OCI-LY1 (cell line): Measurements from ENCODE around the gene URAD.

Experiments
- H2AFZ ChIP-seq: fragments of 200-600 bp; sonication (generic), shearing (Covaris generic); 2 replicates; pipeline ENCODE4 v1.6.0; 2014; ENCODE audit warnings: antibody characterized with exemption, mild to moderate bottlenecking, low read length
- H3F3A ChIP-seq: fragments of 200-600 bp; sonication (generic), shearing (Covaris generic); 2 replicates; pipeline ENCODE4 v1.6.0; 2014; ENCODE audit warnings: mild to moderate bottlenecking, antibody characterized with exemption, low read length, moderate library complexity; ENCODE audit not compliant: insufficient read depth
- H3K27ac ChIP-seq: fragments of 200-600 bp; sonication (generic); 2 replicates; pipeline ENCODE4 v1.5.1; 2014; ENCODE audit warnings: low read length, mixed run types, mild to moderate bottlenecking, low read depth; ENCODE audit not compliant: poor library complexity, severe bottlenecking
- H3K27me3 ChIP-seq: fragments of 200-600 bp; sonication (generic); 2 replicates; pipeline ENCODE4 v1.6.0; 2014; ENCODE audit warnings: antibody characterized with exemption, mild to moderate bottlenecking, low read length, moderate library complexity; ENCODE audit not compliant: insufficient read depth
- H3K36me3 ChIP-seq: fragments of 200-600 bp; sonication (generic); 2 replicates; pipeline ENCODE4 v1.6.1; 2014; ENCODE audit warnings: mild to moderate bottlenecking, antibody characterized with exemption, low read length, moderate library complexity, mixed read lengths; ENCODE audit not compliant: insufficient read depth
- H3K4me1 ChIP-seq: fragments of 200-600 bp; sonication (generic); 2 replicates; pipeline ENCODE4 v1.5.1; 2014; ENCODE audit warnings: mild to moderate bottlenecking, low read length, moderate library complexity; ENCODE audit not compliant: insufficient read depth, severe bottlenecking
- H3K4me2 ChIP-seq: fragments of 200-600 bp; sonication (generic), shearing (Covaris generic); 2 replicates; pipeline ENCODE4 v1.6.1; 2014; ENCODE audit warnings: low read length
- H3K4me3 ChIP-seq: fragments of 200-600 bp; sonication (generic); 2 replicates; pipeline ENCODE4 v1.5.1; 2014; ENCODE audit warnings: low read length, low read depth, mild to moderate bottlenecking, mixed read lengths; ENCODE audit not compliant: poor library complexity, severe bottlenecking
- H3K79me2 ChIP-seq: fragments of 200-600 bp; shearing (Covaris generic); 2 replicates; pipeline ENCODE4 v1.6.1; 2016; ENCODE audit warnings: mixed run types, low read length, mixed read lengths; ENCODE audit not compliant: insufficient read depth
- H3K9ac ChIP-seq: fragments of 200-600 bp; sonication (generic), shearing (Covaris generic); 2 replicates; pipeline ENCODE4 v1.6.1; 2014; ENCODE audit warnings: mild to moderate bottlenecking, low read length, mixed read lengths
- H3K9me2 ChIP-seq: fragments of 200-600 bp; sonication (generic), shearing (Covaris generic); 2 replicates; pipeline ENCODE4 v1.6.1; 2014; ENCODE audit warnings: low read depth, mild to moderate bottlenecking, low read length, mixed read lengths
- H3K9me3 ChIP-seq: fragments of 200-600 bp; shearing (Covaris generic); 2 replicates; pipeline ENCODE4 v1.6.1; 2014; ENCODE audit warnings: low read length, mixed read lengths
- H4K20me1 ChIP-seq: fragments of 200-600 bp; sonication (generic), shearing (Covaris generic); 2 replicates; pipeline ENCODE4 v1.6.0; 2016; ENCODE audit warnings: mild to moderate bottlenecking, low read length; ENCODE audit not compliant: insufficient read depth
- EZH2 ChIP-seq: fragments of 200-600 bp; sonication (generic), shearing (Covaris generic); IDR thresholded peaks from 2 replicates; pipeline ENCODE4 v1.8.0; 2017; ENCODE audit warnings: borderline replicate concordance, mixed run types, mild to moderate bottlenecking, antibody characterized with exemption, low read length, moderate library complexity, mixed read lengths
- TF ChIP-seq, protein P1 (sequence below): fragments of 200-600 bp; sonication (generic), shearing (Covaris generic); IDR thresholded peaks from 2 replicates; pipeline ENCODE4 v1.5.1; 2017; ENCODE audit warnings: mild to moderate bottlenecking, antibody characterized with exemption, low read length, moderate library complexity, mixed read lengths

The URAD gene

DNA sequence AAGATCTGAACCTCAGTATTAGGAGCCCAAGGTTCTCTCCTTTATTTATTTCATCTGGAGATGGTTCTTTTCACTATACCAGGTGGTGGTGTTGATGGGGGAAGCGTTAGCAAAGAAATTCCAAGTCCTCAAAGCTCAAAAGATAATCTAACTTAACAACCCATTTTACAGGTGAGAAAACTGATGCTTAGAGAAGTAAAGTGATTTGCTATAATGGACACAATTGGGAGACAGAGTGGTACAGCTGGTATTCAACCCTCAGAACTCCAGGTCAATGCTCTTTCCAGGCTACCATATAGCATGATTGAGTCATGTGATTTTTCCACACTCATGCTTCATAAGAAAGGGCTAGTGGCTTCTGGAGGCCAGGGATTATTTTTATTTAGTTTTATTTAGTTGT is 25.0 kb upstream of the URAD start:
- Histone ChIP-seq H3K36me3 (no peaks in the 10 kb centered on the region), H4K20me1 (no peaks in the 10 kb centered on the region), H3K9ac (no peak overlapping the region), H3K4me3 (no peak overlapping the region), H3K9me3 (no peaks in the 10 kb centered on the region), H3K9me2 (no peaks in the 10 kb centered on the region), H2AFZ (no peak overlapping the region), H3K4me2 (no peak overlapping the region), H3K79me2 (no peaks in the 10 kb centered on the region), H3K4me1 (no peaks in the 10 kb centered on the region), H3K27ac (no peak overlapping the region), H3K27me3 (no peaks in the 10 kb centered on the region), H3F3A (no peaks in the 10 kb centered on the region)
- no peak for TF ChIP-seq EZH2
- TF ChIP-seq, protein P1, sequence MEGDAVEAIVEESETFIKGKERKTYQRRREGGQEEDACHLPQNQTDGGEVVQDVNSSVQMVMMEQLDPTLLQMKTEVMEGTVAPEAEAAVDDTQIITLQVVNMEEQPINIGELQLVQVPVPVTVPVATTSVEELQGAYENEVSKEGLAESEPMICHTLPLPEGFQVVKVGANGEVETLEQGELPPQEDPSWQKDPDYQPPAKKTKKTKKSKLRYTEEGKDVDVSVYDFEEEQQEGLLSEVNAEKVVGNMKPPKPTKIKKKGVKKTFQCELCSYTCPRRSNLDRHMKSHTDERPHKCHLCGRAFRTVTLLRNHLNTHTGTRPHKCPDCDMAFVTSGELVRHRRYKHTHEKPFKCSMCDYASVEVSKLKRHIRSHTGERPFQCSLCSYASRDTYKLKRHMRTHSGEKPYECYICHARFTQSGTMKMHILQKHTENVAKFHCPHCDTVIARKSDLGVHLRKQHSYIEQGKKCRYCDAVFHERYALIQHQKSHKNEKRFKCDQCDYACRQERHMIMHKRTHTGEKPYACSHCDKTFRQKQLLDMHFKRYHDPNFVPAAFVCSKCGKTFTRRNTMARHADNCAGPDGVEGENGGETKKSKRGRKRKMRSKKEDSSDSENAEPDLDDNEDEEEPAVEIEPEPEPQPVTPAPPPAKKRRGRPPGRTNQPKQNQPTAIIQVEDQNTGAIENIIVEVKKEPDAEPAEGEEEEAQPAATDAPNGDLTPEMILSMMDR, result no peak

DNA sequence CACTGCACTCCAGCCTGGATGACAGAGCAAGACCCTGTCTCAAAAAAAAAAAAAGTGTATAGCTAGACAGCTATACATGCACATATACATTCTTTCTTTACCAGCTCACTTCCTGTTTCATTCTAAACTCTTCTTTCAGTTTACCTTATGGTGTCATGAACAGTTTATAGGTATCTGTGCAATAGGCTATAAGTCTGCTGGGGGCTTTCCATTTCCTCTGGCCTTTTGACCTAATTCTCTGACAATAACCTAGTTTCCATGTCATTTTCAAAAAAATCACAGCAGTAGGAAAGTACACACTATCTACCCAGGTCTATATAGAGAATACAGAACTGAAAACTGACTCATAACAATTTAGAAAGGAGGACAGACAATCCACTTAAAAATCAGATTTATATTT is 24.4 kb upstream of the URAD start:
- Histone ChIP-seq H3K9ac (no peak overlapping the region), H3K79me2 (no peaks in the 10 kb centered on the region), H4K20me1 (no peaks in the 10 kb centered on the region), H2AFZ (no peak overlapping the region), H3F3A (no peaks in the 10 kb centered on the region), H3K27me3 (no peaks in the 10 kb centered on the region), H3K4me2 (no peak overlapping the region), H3K9me3 (no peaks in the 10 kb centered on the region), H3K9me2 (no peaks in the 10 kb centered on the region), H3K4me3 (no peak overlapping the region), H3K4me1 (no peaks in the 10 kb centered on the region), H3K27ac (no peak overlapping the region), H3K36me3 (no peaks in the 10 kb centered on the region)
- TF ChIP-seq, protein P1, result no peak
- no peak for TF ChIP-seq EZH2

DNA sequence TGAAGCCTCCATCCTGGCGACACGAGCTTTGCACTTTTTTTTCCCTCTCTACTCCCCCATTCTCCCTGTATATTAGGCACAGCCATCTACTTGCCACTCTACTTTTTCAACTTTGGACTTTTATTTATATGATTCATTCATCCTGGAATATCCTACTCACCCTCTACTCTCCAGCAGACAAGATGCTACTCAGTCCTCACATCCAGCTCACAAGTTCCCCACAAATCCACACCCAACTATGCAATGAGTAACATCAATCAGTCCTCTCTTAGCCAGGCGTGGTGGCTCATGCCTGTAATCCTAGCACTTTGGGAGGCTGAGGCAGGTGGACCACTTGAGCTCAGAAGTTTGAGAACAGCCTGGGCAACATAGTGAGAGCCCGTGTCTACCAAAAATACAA is 23.9 kb upstream of the URAD start:
- no peaks in the 10 kb centered on the region for H3K9me3 ChIP-seq
- no peaks in the 10 kb centered on the region for H4K20me1 ChIP-seq
- no peak for TF ChIP-seq EZH2
- TF ChIP-seq, protein P1, result no peak
- no peak overlapping the region for H3K4me3 ChIP-seq
- no peaks in the 10 kb centered on the region for H3K9me2 ChIP-seq
- H3K27me3 ChIP-seq, result no peaks in the 10 kb centered on the region
- H3F3A ChIP-seq, result no peaks in the 10 kb centered on the region
- no peaks in the 10 kb centered on the region for H3K4me1 ChIP-seq
- no peak overlapping the region for H3K4me2 ChIP-seq
- H3K9ac ChIP-seq, result no peak overlapping the region
- H3K79me2 ChIP-seq, result no peaks in the 10 kb centered on the region
- no peaks in the 10 kb centered on the region for H3K36me3 ChIP-seq
- no peak overlapping the region for H2AFZ ChIP-seq
- H3K27ac ChIP-seq, result no peak overlapping the region
